ENCODE measurements around the gene SMAD3. TPM values are rescaled to one million over a fixed set of nuclear protein-coding genes. Genes with fewer than 3 reads are reported as not detected.

The SMAD3 gene
- total and polyA plus RNA-seq, 3 experiments from 2014 or later = 30.2 to 34.2 (median 31.7) TPM

- POLR2A ChIA-PET = no interaction called here
- peak overlapping the region in 7 of 8 donors; percentile 66 to 95 (median 76) for H3K27ac Mint-ChIP-seq
These were observed 107.6 kb downstream of the SMAD3 start for GRCh38 chr15:67173005-67173404.

GRCh38 chr15:67173786-67174185 is 108.4 kb downstream of the SMAD3 start:
- Mint-ChIP-seq H3K36me3 (peaks cover 0 to 95% (median 19%) of the 10 kb centered on the region in 3 donors), H3K27ac (peak overlapping the region; percentile 31 to 95 (median 74)), H3K27me3 (no peaks in the 10 kb centered on the region), H3K4me1 (peaks cover 47 to 65% (median 53%) of the 10 kb centered on the region in 3 donors), H3K9me3 (no peaks in the 10 kb centered on the region), H3K4me3 (no peak overlapping the region)
- H3K27me3 ChIP-seq (ENCODE audit: insufficient read depth, low read length, poor library complexity, severe bottlenecking) = no peaks in the 10 kb centered on the region
- no peak for DNase-seq
- no peak overlapping the region for H3K4me3 ChIP-seq (ENCODE audit: low read length)
- H3K27ac ChIP-seq (ENCODE audit: low read depth, low read length) = no peak overlapping the region
- ChIA-PET CTCF (no interaction called here), POLR2A (no interaction called here)
- H3K4me1 ChIP-seq (ENCODE audit: insufficient read depth, low read length) = peaks cover 6% of the 10 kb centered on the region
- H3K9me3 ChIP-seq (ENCODE audit: low read length) = no peaks in the 10 kb centered on the region
- H3K36me3 ChIP-seq (ENCODE audit: insufficient read depth, low read length) = peaks cover 28% of the 10 kb centered on the region

More at GRCh38 chr15:67173005-67173404, 107.6 kb downstream of the SMAD3 start:
- Histone ChIP-seq H3K27me3 (ENCODE audit: insufficient read depth, low read length, poor library complexity, severe bottlenecking) (no peaks in the 10 kb centered on the region), H3K4me1 (ENCODE audit: insufficient read depth, low read length) (peaks cover 6% of the 10 kb centered on the region), H3K36me3 (ENCODE audit: insufficient read depth, low read length) (peaks cover 31% of the 10 kb centered on the region), H3K4me3 (ENCODE audit: low read length) (no peak overlapping the region), H3K27ac (ENCODE audit: low read depth, low read length) (no peak overlapping the region), H3K9me3 (ENCODE audit: low read length) (no peaks in the 10 kb centered on the region)
- DNase-seq = no peak
- CTCF ChIA-PET = no interaction called here
- H3K27me3 Mint-ChIP-seq = no peaks in the 10 kb centered on the region
- no peak overlapping the region for H3K4me3 Mint-ChIP-seq
- peaks cover 47 to 72% (median 57%) of the 10 kb centered on the region in 3 donors for H3K4me1 Mint-ChIP-seq
- no peaks in the 10 kb centered on the region for H3K9me3 Mint-ChIP-seq
- peaks cover 7 to 95% (median 19%) of the 10 kb centered on the region in 3 donors for H3K36me3 Mint-ChIP-seq

GRCh38 chr15:67174446-67174845 is 109.0 kb downstream of the SMAD3 start:
- no peaks in the 10 kb centered on the region for H3K9me3 ChIP-seq (ENCODE audit: low read length)
- H3K27me3 Mint-ChIP-seq = no peaks in the 10 kb centered on the region
- no peaks in the 10 kb centered on the region for H3K9me3 Mint-ChIP-seq
- no peak overlapping the region for H3K27ac ChIP-seq (ENCODE audit: low read depth, low read length)
- POLR2A ChIA-PET = no interaction called here
- H3K27ac Mint-ChIP-seq = peak overlapping the region in 6 of 8 donors; percentile 40 to 95 (median 82)
- no peaks in the 10 kb centered on the region for H3K27me3 ChIP-seq (ENCODE audit: insufficient read depth, low read length, poor library complexity, severe bottlenecking)
- H3K4me1 Mint-ChIP-seq = peaks cover 49 to 64% (median 51%) of the 10 kb centered on the region in 3 donors
- DNase-seq = no peak
- H3K36me3 Mint-ChIP-seq = peaks cover 0 to 97% (median 21%) of the 10 kb centered on the region in 3 donors
- peak overlapping the region in 1 of 7 donors; percentile 32 for H3K4me3 Mint-ChIP-seq
- H3K4me3 ChIP-seq (ENCODE audit: low read length) = no peak overlapping the region
- peaks cover 31% of the 10 kb centered on the region for H3K36me3 ChIP-seq (ENCODE audit: insufficient read depth, low read length)
- CTCF ChIA-PET = no interaction called here
- H3K4me1 ChIP-seq (ENCODE audit: insufficient read depth, low read length) = peaks cover 6% of the 10 kb centered on the region

- Mint-ChIP-seq H3K27me3 (peaks cover 0 to 1% of the 10 kb centered on the region in 2 donors), H3K4me1 (peaks cover 47 to 60% (median 48%) of the 10 kb centered on the region in 3 donors), H3K9me3 (no peaks in the 10 kb centered on the region), H3K4me3 (peak overlapping the region in 3 of 7 donors; percentile 13 to 38 (median 32)), H3K36me3 (peaks cover 0 to 97% (median 21%) of the 10 kb centered on the region in 3 donors), H3K27ac (peak overlapping the region; percentile 20 to 95 (median 88))
- Histone ChIP-seq H3K27me3 (ENCODE audit: insufficient read depth, low read length, poor library complexity, severe bottlenecking) (no peaks in the 10 kb centered on the region), H3K27ac (ENCODE audit: low read depth, low read length) (no peak overlapping the region), H3K9me3 (ENCODE audit: low read length) (no peaks in the 10 kb centered on the region), H3K4me3 (ENCODE audit: low read length) (no peak overlapping the region), H3K4me1 (ENCODE audit: insufficient read depth, low read length) (peaks cover 6% of the 10 kb centered on the region), H3K36me3 (ENCODE audit: insufficient read depth, low read length) (peaks cover 27% of the 10 kb centered on the region)
- POLR2A ChIA-PET = no interaction called here
- DNase-seq = no peak
- CTCF ChIA-PET = no interaction called here
These were observed 109.6 kb downstream of the SMAD3 start for GRCh38 chr15:67174864-67175573.

GRCh38 chr15:67175643-67176071 is 110.3 kb downstream of the SMAD3 start:
- no peaks in the 10 kb centered on the region for H3K9me3 Mint-ChIP-seq
- DNase-seq = no peak
- H3K4me1 ChIP-seq (ENCODE audit: insufficient read depth, low read length) = peaks cover 6% of the 10 kb centered on the region
- peaks cover 20% of the 10 kb centered on the region for H3K36me3 ChIP-seq (ENCODE audit: insufficient read depth, low read length)
- peaks cover 0 to 1% of the 10 kb centered on the region in 2 donors for H3K27me3 Mint-ChIP-seq
- H3K4me3 ChIP-seq (ENCODE audit: low read length) = no peak overlapping the region
- H3K27ac Mint-ChIP-seq = peak overlapping the region; percentile 40 to 92 (median 88)
- no peaks in the 10 kb centered on the region for H3K27me3 ChIP-seq (ENCODE audit: insufficient read depth, low read length, poor library complexity, severe bottlenecking)
- POLR2A ChIA-PET = no interaction called here
- H3K4me1 Mint-ChIP-seq = peaks cover 45 to 56% (median 47%) of the 10 kb centered on the region in 3 donors
- CTCF ChIA-PET = no interaction called here
- H3K27ac ChIP-seq (ENCODE audit: low read depth, low read length) = no peak overlapping the region
- H3K36me3 Mint-ChIP-seq = peaks cover 0 to 97% (median 19%) of the 10 kb centered on the region in 3 donors
- H3K4me3 Mint-ChIP-seq = peak overlapping the region in 2 of 7 donors; percentile 47 to 48
- H3K9me3 ChIP-seq (ENCODE audit: low read length) = no peaks in the 10 kb centered on the region

- DNase-seq = no peak
- no peaks in the 10 kb centered on the region for H3K9me3 ChIP-seq (ENCODE audit: low read length)
- POLR2A ChIA-PET = no interaction called here
- Mint-ChIP-seq H3K4me3 (no peak overlapping the region), H3K4me1 (peaks cover 39 to 51% (median 45%) of the 10 kb centered on the region in 3 donors), H3K9me3 (no peaks in the 10 kb centered on the region), H3K36me3 (peaks cover 0 to 95% (median 14%) of the 10 kb centered on the region in 3 donors), H3K27me3 (peaks cover 0 to 1% of the 10 kb centered on the region in 2 donors), H3K27ac (peak overlapping the region; percentile 40 to 92 (median 88))
- no peaks in the 10 kb centered on the region for H3K27me3 ChIP-seq (ENCODE audit: insufficient read depth, low read length, poor library complexity, severe bottlenecking)
- CTCF ChIA-PET = no interaction called here
- H3K4me3 ChIP-seq (ENCODE audit: low read length) = no peak overlapping the region
- H3K27ac ChIP-seq (ENCODE audit: low read depth, low read length) = no peak overlapping the region
- peaks cover 6% of the 10 kb centered on the region for H3K4me1 ChIP-seq (ENCODE audit: insufficient read depth, low read length)
- H3K36me3 ChIP-seq (ENCODE audit: insufficient read depth, low read length) = peaks cover 17% of the 10 kb centered on the region
These were observed 111.0 kb downstream of the SMAD3 start for GRCh38 chr15:67176195-67176971.

GRCh38 chr15:67177752-67178151 is 112.3 kb downstream of the SMAD3 start:
- H3K36me3 ChIP-seq (ENCODE audit: insufficient read depth, low read length) = peaks cover 17% of the 10 kb centered on the region
- H3K4me1 ChIP-seq (ENCODE audit: insufficient read depth, low read length) = peaks cover 6% of the 10 kb centered on the region
- H3K27me3 ChIP-seq (ENCODE audit: insufficient read depth, low read length, poor library complexity, severe bottlenecking) = no peaks in the 10 kb centered on the region
- Mint-ChIP-seq H3K9me3 (no peaks in the 10 kb centered on the region), H3K4me1 (peaks cover 33 to 43% (median 40%) of the 10 kb centered on the region in 3 donors), H3K36me3 (peaks cover 0 to 95% (median 16%) of the 10 kb centered on the region in 3 donors), H3K4me3 (no peak overlapping the region), H3K27ac (peak overlapping the region in 4 of 8 donors; percentile 29 to 90 (median 60)), H3K27me3 (peaks cover 0 to 1% of the 10 kb centered on the region in 2 donors)
- CTCF ChIA-PET = interaction anchor here (1.0 to 1.1 kb wide), 2 partner anchors 77 to 112 kb away, joined by 3 read pairs; partner anchors contain the start of gene SMAD3
- no peak overlapping the region for H3K27ac ChIP-seq (ENCODE audit: low read depth, low read length)
- no peaks in the 10 kb centered on the region for H3K9me3 ChIP-seq (ENCODE audit: low read length)
- no peak overlapping the region for H3K4me3 ChIP-seq (ENCODE audit: low read length)
- POLR2A ChIA-PET = interaction anchor here (0.6 kb wide), 1 partner anchor 94 kb away, joined by 6 read pairs; no protein-coding TSS in a partner anchor
- no peak for DNase-seq
